Activated CD8-positive, alpha-beta memory T cell treated with anti-CD3 and anti-CD28 coated beads for 4 hours (primary cell): ENCODE results near the gene HADH.
"Not testable (repeated sequence)": the region's sequence is repeated elsewhere in the genome, so short reads cannot be mapped to it uniquely, and the experiment has no call there.

Experiments
- DNase-seq, 2 donors: peaks; one replicate each; pipeline ENCODE4 v3.0.0-alpha.2; 2020; ENCODE audit warnings: low read depth in 2 of 2

The HADH gene

DNA sequence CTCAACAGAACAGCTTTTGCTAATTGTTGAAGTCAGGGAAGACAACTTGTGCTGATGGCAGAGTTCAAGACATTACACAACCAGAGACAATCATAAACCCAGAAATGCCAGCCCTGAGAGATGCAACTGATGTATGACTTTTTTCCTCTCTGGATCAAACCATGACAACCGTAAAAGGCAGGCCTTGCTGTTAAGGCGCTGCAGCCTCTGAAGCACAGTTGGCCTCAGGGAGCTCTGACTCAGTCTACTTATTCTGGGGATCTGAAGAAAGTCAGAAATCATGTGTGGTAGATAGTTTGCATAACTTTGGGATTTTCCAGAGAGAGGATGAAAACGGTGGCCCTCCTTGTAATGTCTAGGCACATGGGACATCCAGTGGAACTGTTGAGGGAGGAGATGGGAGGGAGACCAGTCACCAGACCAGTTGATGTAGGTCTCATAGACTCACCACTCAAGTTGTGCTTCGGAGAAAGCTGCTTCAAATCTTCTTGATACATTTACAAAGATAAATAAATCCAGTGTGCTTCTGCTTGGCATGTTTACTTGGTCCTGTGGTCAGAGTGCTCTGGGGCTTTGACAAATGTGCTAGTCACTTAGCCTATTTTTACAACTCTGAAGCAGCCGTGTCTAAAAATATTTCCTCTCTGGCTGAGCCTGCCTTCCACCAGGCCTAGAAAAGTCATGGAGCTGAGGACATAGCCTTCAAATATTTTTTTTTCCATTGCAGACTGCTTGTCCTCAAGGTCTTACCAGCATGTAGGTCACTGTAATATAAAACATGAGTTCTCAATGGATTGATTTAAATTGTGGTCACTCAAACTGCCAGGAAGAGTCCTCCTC lies 7.5 kb downstream of the HADH start:
- DNase-seq: no peak

- no peak for DNase-seq
Observed at GRCh38 chr4:107997794-107998193, 8.1 kb downstream of the HADH start.

DNA sequence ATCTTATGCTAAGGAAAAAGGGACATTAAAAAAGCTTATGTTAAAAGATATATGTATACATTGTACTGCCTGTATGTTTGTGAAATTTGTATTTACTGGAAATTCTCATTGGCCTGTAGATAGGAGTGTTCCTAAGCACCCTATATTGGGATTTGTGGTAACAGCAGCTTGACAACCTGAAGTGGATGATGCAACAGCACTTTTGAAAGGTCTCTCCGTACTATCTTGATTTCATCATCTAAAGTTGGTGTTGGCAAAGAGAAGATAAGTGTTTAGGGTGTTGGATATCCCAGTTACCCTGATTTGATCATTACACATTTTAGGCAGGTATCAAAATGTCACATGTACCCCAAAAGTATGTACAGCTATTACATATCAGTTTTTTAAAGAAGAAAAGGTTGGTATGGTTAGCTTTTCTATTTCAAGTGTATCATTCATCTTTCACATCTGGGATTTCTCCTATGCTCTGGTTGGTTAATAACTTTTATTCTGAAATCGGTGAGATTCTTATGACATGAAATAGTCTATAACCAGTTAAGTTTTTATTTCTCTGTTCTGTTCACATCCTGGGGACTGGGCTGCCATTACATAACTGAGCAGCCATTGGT lies 10.3 kb downstream of the HADH start:
- no peak for DNase-seq

- no peak for DNase-seq
Observed at GRCh38 chr4:108001540-108002135, 11.9 kb downstream of the HADH start.

DNA sequence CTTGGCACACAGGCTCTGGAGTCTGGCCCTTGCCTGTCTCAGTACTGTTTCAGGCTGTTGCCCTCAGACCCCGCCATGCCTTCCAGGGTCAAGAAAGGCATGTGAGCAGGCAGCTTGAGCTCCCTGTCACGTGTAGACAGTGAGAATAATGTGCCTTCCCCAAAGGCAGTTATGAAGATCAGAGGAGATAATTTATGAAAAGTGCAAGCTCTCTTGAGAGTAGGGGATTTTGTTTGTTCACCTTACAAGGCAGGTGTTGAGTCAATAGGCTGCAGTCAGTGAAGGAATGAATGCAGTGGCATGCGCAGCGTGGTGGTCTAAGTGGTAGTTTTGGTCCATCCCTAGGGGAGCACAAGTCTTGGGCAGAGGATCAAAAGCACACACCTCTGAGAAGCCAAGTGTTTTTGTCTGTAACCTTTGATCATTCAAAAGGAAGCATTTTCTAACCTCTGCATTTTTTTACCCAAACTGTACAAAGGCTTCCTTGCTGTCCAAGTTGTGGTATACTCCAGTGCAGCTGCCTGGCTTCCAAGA lies 14.4 kb downstream of the HADH start:
- DNase-seq: no peak

DNA sequence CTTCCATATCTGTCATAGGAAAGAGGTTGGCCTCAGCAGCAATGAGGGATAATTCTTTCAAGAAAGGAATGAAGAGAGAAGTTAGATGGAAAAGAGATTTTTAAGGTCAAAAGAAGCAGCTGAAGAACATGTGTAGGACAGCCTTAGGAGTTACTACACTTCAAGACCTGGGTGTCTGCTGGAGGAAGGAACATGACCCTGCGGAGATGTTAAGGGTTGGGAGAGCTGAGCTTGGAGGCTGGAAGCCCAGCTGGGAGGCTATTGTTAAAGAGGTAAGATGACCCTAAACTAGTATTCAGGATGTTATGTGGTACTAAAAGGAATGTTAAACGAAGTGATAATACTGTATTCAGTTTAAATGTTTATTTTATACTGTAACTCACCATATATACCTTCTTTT lies 15.0 kb downstream of the HADH start:
- no peak for DNase-seq

DNA sequence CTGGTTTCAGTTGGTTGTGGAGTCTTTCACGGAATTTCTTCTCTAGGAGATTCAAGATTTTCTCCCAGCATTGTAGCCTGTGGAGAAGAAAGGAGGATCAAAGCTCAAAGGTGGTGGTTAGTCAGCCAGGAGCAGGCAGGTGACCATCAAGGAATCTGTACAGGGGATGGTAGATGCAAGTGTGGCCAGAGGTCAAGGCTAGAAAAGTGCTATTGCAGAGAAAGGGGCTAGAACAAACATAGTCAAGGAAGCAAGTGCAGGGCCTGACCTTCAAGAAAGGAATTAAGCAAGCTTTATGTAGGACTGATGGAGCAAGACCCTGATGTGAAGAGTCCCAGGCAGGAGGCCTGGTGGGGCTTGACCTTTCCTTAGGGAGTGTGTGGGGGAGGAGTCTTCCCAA lies 16.1 kb downstream of the HADH start:
- no peak for DNase-seq

DNA sequence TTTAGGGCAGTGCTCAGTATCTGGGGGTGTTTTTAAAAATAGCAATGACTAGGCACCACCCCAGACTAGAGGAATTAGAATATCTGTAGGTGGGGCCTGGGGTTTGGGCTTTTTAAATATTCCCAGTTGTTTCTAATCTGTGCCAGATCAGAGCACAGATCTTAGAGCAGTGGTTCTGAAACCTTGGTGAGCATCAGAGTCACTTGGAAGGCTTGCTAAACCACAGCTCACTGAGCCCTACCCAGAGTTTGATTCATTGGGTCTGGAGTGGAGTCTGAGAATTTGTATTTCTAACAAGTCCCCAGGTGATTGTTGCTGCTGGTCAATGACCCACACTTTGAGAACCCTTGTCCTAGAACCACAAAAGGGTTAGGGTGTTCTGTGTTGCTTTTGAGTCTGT lies 16.7 kb downstream of the HADH start:
- no peak for DNase-seq

GRCh38 chr4:108007984-108008383 lies 18.3 kb downstream of the HADH start:
- no peak for DNase-seq

GRCh38 chr4:108008721-108009120 lies 19.0 kb downstream of the HADH start:
- no peak for DNase-seq

- DNase-seq: no peak
Observed at GRCh38 chr4:108010167-108010566, 20.5 kb downstream of the HADH start.

DNA sequence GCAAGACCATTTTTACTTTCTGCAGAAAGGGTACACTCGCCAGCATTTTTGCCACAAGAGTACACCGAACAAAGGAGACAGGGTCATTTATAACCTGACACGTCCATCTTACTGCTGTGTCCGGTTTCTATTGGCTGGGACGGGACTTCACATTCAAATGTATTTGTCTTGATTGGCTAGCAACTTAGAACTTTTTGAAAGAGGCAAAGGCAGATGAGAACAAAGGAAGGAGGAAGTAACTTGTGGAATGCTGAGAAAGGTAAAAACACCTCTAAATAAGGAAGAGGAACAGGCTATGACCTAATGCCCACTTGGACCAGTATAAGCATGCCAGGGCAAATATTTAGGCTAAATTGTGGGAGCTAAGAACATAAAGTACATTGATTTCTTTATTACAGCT lies 22.7 kb downstream of the HADH start:
- not testable (repeated sequence) for DNase-seq

- no peak for DNase-seq
Observed at GRCh38 chr4:108013327-108013726, 23.6 kb downstream of the HADH start.

GRCh38 chr4:108013955-108014354 lies 24.3 kb downstream of the HADH start:
- no peak for DNase-seq

GRCh38 chr4:108018040-108018883 lies 28.6 kb downstream of the HADH start:
- DNase-seq: peak; percentile 65 to 70

GRCh38 chr4:108018884-108019187 lies 29.1 kb downstream of the HADH start:
- no peak for DNase-seq

GRCh38 chr4:108024085-108024877 lies 34.6 kb downstream of the HADH start:
- no peak for DNase-seq

DNA sequence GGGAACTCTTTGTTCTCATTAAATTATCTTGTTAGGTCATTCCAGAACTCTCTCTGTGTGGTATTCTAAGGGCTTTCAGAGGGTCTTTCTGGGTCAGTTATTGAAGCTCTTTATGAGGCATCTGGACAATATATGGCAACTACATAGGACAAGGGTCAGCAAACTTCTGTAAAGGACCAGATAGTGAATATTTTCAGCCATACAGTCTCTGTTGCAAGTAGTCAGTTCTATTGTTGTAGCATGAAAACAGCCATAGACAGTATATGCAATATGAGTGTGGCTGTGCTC lies 35.1 kb downstream of the HADH start:
- no peak for DNase-seq

DNA sequence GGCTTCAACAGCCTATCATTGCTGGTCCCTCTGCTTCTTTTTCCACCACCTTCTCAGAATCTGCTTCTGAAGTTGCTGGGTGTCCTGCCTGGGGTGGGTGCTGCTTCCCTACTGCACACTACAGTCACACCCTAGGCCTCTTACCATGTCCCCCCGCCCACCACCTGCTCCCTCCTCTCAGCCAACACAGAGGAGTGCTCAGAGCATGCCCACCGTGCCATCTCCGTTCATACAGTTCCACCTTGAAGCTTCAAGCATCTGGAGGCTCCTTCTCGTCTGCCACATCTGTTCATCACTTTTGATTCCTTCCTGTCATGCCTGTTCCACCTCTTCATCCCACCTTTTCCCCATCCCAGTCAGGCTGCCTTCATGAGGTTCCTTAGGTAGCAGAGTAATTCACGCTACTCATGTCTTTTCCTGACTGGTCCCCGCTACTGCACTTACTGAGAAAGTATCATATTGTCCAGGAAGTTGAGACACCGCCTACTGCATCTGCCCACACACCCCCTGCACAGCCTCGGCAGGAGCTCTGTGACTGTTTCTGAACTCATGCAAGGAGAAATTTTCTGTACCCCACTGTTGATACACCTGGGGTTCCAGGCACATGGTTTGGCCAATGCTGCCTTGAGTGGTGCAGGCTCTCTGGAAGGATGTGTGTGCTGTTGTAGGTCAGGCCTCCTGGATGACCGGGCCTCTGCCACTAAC lies 39.5 kb downstream of the HADH start:
- peak; percentile 29 to 49 for DNase-seq

DNA sequence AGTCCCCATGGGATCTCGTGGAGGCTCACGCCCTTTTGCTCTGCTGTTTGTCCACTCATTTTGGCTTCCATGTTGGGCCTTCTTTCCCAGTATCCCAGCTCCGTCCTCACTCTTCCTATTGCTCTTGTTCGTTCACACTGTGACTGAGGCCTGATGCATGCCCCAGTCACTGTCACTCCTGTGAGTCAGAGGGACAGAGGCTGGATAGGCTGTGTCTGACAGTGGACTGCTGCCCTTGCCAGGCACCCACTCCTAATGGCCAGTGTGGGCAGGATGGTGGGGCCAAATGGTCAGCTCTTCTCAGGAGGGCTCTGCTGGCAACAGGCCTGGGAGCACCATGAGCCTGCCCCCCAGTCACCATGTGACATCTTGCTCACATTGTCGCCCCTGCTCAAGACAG lies 40.0 kb downstream of the HADH start:
- no peak for DNase-seq

DNA sequence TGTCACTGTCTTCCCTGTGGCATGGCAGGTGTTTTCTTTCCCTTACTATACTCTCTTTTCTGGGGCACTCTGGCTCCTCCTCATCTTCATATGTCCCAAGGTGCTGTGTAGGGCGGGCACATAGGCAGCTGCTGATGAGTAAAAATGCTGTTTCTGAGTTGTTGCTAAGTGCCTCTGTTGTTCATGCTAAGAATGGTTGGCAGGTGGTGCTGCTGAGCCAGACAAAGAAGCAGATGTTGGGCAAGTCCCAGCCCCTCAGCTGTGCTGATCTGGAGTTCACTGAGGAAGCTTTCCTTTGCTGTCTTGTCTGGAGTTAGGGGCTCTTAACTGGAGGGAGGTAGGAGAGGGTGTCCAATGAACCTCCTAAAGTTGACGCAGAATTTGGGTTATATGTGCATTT lies 40.6 kb downstream of the HADH start:
- peak; percentile 40 to 56 for DNase-seq
